Esophagus muscularis mucosa (tissue), 4 donors: ENCODE measurements around the gene SMIM28. TPM values are rescaled to one million over a fixed set of nuclear protein-coding genes. Genes with fewer than 3 reads are reported as not detected.

Experiments used
- DNase-seq: peaks from one replicate; pipeline ENCODE4 v3.0.0-alpha.2; 2017; ENCODE audit errors: extremely low spot score
- H3K27ac ChIP-seq, 4 donors: fragments of 200-600 bp; sonication (generic); replicated peaks in 1 of 4; 1 replicate in 3 of 4; 2 replicates in 1 of 4; pipeline ENCODE4 v1.5.1; 2016 to 2019; ENCODE audit warnings: mild to moderate bottlenecking in 1 of 4
- H3K27me3 ChIP-seq, 4 donors: fragments of 200-600 bp; sonication (generic); one replicate each; pipeline versions ENCODE4 v1.5.1 to v1.6.0; 2016 to 2019
- H3K36me3 ChIP-seq, 4 donors: fragments of 200-600 bp; sonication (generic); one replicate each; pipeline ENCODE4 v1.5.1; 2016 to 2019
- H3K4me1 ChIP-seq, 4 donors: fragments of 200-600 bp; sonication (generic); one replicate each; pipeline ENCODE4 v1.5.1; 2016 to 2019
- H3K4me3 ChIP-seq, 4 donors: fragments of 200-600 bp; sonication (generic); 1 replicate in 2 of 4; 2 replicates in 2 of 4; pipeline ENCODE4 v1.5.1; 2016 to 2019; ENCODE audit warnings: mild to moderate bottlenecking in 4 of 4, moderate library complexity in 1 of 4
- H3K9me3 ChIP-seq, 4 donors: fragments of 200-600 bp; sonication (generic); 1 replicate in 3 of 4; 2 replicates in 1 of 4; pipeline ENCODE4 v1.5.1; 2016 to 2019
- EP300 ChIP-seq: sonication (generic); formaldehyde crosslinking; IDR thresholded peaks from one replicate; pipeline ENCODE4 v1.6.1; 2017; ENCODE audit warnings: antibody characterized with exemption
- POLR2A ChIP-seq: fragments of 450-650 bp; IDR thresholded peaks from one replicate; pipeline ENCODE4 v1.6.1; 2017; ENCODE audit warnings: antibody characterized with exemption, moderate library complexity, mild to moderate bottlenecking, low read depth
- POLR2AphosphoS5 ChIP-seq, 2 donors: sonication (generic); formaldehyde crosslinking; IDR thresholded peaks; one replicate each; pipeline ENCODE4 v1.6.1; 2017; ENCODE audit warnings: antibody characterized with exemption in 2 of 2
- WGBS: methylation state at CpG from one replicate; pipeline ENCODE4 v1.1.5; 2018; 5-methylcytosine and 5-hydroxymethylcytosine counted together
- intact Hi-C: fragments of 100-400 bp; cut with DNase I; formaldehyde crosslinking; loops from one replicate; pipeline ENCODE4 v1.15.1; 2023
- total RNA-seq, 4 donors: library from RNA; depleted of rRNA; stranded (reverse); fragments of >200 nt; gene quantifications; one replicate each; pipeline versions ENCODE4 v1.1.0 to v1.2.1, GENCODE V29; 2016
- TF ChIP-seq, protein P1 (sequence below), 3 experiments: fragments of 200-600 bp in 2 of 3; fragments of 450-650 bp in 1 of 3; sonication (generic) in 2 of 3; IDR thresholded peaks; one replicate each; pipeline ENCODE4 v1.5.1; 2017 to 2019; ENCODE audit warnings: antibody characterized with exemption in 3 of 3, mild to moderate bottlenecking in 2 of 3, moderate library complexity in 1 of 3

SMIM28 gene
- total RNA-seq, 4 donors from 2014 or later = 0.50 TPM; not detected in 3

DNA sequence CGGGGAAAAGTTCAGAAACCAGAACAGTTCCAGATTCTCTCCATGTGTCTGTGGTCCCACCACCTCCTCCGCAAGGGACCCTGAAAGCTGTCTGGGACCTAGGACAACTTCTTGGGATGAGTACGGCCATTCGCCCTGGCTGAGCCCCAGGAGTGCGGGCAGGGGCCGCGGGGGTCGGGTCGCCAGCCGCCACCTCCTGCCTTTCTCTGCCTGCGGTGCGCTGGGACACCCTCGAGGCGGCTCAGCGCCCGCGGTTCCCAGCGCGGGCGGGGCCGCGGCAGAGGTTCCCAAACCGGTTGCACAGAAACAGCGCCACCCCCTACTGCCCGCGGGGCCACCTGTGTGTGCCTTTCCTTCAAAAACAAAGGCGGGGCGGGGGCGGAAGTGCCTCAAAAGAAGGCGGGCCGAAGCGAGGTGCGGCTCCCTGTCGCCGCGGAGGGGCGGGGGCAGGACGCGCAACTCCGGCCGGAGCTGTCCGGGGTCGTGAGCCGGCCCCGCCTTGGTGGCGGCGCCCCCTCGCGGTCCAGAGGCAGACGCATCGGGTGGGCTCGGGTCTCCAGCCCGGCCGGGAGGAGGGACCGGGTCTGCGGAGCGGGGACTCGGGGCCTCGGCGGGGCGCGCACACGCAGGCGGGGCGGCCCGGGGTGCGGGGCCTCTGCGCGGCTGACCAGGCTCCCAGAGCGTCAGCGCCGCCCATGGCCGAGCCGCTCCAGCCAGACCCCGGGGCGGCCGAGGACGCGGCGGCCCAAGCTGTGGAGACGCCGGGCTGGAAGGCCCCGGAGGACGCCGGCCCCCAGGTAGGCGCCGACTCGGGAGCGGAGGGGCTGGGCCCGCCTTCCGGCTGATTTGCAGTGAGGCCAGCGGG lies 26.3 kb downstream of the SMIM28 start, which contains the start of gene HEBP2:
Gene HEBP2 (plus strand): TSS at position 423 of the 865 bp plus-strand sequence. CDS start 273 bp downstream, at position 696.
- Histone ChIP-seq H3K27ac (peak within 1 kb of the TSS; percentile 91 to 98 (median 96)), H3K27me3 (no peaks in the 10 kb centered on the region), H3K4me3 (peak within 1 kb of the TSS; percentile 67 to 91 (median 84)), H3K36me3 (peaks cover 17 to 34% (median 30%) of the 10 kb centered on the region in 4 donors), H3K4me1 (peaks cover 12 to 33% (median 19%) of the 10 kb centered on the region in 4 donors), H3K9me3 (no peaks in the 10 kb centered on the region)
- TF ChIP-seq POLR2AphosphoS5 (IDR thresholded peaks at IDR 0.05) = peak; percentile 87 to 90
- no peak for TF ChIP-seq EP300
- TF ChIP-seq POLR2A = no peak
- TF ChIP-seq, protein P1, sequence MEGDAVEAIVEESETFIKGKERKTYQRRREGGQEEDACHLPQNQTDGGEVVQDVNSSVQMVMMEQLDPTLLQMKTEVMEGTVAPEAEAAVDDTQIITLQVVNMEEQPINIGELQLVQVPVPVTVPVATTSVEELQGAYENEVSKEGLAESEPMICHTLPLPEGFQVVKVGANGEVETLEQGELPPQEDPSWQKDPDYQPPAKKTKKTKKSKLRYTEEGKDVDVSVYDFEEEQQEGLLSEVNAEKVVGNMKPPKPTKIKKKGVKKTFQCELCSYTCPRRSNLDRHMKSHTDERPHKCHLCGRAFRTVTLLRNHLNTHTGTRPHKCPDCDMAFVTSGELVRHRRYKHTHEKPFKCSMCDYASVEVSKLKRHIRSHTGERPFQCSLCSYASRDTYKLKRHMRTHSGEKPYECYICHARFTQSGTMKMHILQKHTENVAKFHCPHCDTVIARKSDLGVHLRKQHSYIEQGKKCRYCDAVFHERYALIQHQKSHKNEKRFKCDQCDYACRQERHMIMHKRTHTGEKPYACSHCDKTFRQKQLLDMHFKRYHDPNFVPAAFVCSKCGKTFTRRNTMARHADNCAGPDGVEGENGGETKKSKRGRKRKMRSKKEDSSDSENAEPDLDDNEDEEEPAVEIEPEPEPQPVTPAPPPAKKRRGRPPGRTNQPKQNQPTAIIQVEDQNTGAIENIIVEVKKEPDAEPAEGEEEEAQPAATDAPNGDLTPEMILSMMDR (IDR thresholded peaks at IDR 0.05) = peak; percentile 56 to 63 (median 61)
- intact Hi-C loops = loop anchor here (5.0 to 10.0 kb wide), 2 partner anchors 287 to 399 kb away; no protein-coding TSS in a partner anchor
- 0% methylated on average over 2 of the region's 92 CpGs for WGBS
- DNase-seq = peak; percentile 99

DNA sequence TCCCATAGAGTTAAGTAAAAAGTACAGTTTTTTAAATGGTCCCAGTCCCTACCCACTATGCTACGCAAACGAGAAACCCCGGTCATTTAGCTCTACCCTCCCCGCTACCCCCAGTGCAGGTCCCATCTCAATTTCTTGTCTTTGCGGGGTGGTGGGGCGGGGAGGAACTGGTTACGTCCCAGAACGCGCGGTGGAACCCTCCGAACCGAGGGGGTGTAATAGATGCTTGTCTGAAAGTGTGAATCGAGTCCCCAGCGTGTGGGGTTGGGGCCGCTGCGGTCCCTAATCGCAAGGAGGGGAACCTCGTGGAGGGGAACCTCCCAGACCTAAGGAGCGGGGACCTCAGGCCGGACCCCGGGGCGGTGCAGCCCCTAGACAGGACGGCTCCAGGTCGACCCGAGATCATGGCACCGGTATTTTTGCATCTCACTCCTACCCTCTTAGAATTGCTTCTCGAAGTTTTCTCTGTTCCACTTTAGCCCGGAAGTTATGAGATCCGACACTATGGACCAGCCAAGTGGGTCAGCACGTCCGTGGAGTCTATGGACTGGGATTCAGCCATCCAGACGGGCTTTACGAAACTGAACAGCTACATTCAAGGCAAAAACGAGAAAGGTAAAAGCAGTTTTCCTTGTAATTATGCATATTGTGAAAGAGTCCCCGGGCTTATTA lies 27.1 kb downstream of the SMIM28 start:
- intact Hi-C loops = loop anchor here (5.0 to 10.0 kb wide), 3 partner anchors 287 to 400 kb away; no protein-coding TSS in a partner anchor
- H3K9me3 ChIP-seq = no peaks in the 10 kb centered on the region
- no peaks in the 10 kb centered on the region for H3K27me3 ChIP-seq
- H3K27ac ChIP-seq = peak overlapping the region; percentile 91 to 98 (median 96)
- 7% methylated on average over 27 of the region's 35 CpGs for WGBS
- DNase-seq = no peak
- TF ChIP-seq EP300 = no peak
- TF ChIP-seq, protein P1 (IDR thresholded peaks at IDR 0.05) = no peak
- TF ChIP-seq POLR2AphosphoS5 (IDR thresholded peaks at IDR 0.05) = no peak
- no peak for TF ChIP-seq POLR2A
- peak overlapping the region; percentile 67 to 91 (median 84) for H3K4me3 ChIP-seq
- H3K4me1 ChIP-seq = peaks cover 12 to 33% (median 20%) of the 10 kb centered on the region in 4 donors
- H3K36me3 ChIP-seq = peaks cover 22 to 42% (median 38%) of the 10 kb centered on the region in 4 donors

DNA sequence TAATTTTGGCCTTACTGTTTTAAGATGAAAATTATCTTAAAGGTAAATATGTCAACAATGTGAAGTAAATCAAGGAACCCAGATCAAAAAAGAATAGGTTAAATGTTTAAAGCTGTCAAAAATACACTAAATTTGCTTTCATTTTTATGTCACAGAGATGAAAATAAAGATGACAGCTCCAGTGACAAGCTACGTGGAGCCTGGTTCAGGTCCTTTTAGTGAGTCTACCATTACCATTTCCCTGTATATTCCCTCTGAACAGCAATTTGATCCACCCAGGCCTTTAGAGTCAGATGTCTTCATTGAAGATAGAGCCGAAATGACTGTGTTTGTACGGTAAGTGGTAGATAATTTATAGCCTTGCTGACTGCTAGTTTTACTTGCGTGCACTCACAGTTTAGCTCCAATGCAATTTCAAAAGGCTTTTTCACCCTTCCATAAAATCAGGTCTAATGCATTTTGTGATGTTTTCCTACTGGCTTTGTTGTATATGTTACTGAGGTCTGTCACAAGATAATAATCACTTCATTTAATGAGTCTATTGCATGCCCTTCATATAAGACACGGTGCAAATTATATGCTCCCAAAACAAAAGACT lies 28.2 kb downstream of the SMIM28 start:
- peak overlapping the region in 1 of 4 donors; percentile 91 for H3K4me3 ChIP-seq
- H3K27ac ChIP-seq = peak overlapping the region in 3 of 4 donors; percentile 95 to 98 (median 96)

DNA sequence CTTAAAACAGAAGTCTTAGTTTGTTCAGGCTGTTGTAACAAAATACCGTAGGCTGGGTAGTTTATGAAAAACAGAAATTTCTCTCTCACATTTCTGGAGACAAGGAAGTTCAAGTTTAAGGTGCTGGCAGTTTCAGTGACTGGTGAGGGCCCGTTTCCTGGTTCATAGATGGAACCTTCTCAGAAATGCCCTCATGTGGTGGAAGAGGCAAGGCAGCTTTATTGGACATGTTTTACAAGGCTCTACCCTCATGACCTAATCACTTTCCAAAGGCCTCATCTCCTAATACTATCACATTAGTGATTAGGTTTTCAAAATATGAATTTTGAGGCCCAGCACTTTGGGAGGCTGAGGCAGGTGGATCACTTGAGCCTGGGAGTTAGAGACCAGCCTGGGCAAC lies 28.7 kb downstream of the SMIM28 start:
- Histone ChIP-seq H3K4me1 (peaks cover 16 to 33% (median 30%) of the 10 kb centered on the region in 4 donors), H3K4me3 (no peak overlapping the region), H3K27ac (no peak overlapping the region), H3K9me3 (no peaks in the 10 kb centered on the region), H3K27me3 (no peaks in the 10 kb centered on the region), H3K36me3 (peaks cover 25 to 58% (median 53%) of the 10 kb centered on the region in 4 donors)
- intact Hi-C loops = loop anchor here (5.0 to 10.0 kb wide), 2 partner anchors 286 to 402 kb away; no protein-coding TSS in a partner anchor
- TF ChIP-seq EP300 = no peak
- TF ChIP-seq POLR2A = no peak
- TF ChIP-seq POLR2AphosphoS5 (IDR thresholded peaks at IDR 0.05) = no peak
- TF ChIP-seq, protein P1 (IDR thresholded peaks at IDR 0.05) = no peak
- DNase-seq = no peak
- 69% methylated on average over 2 of the region's 2 CpGs for WGBS

More for the DNA sequence above, 28.2 kb downstream of the SMIM28 start:
- intact Hi-C loops = loop anchor here (5.0 to 10.0 kb wide), 2 partner anchors 286 to 401 kb away; no protein-coding TSS in a partner anchor
- no peaks in the 10 kb centered on the region for H3K9me3 ChIP-seq
- no peaks in the 10 kb centered on the region for H3K27me3 ChIP-seq
- TF ChIP-seq POLR2A = no peak
- TF ChIP-seq EP300 = no peak
- TF ChIP-seq POLR2AphosphoS5 (IDR thresholded peaks at IDR 0.05) = no peak
- TF ChIP-seq, protein P1 (IDR thresholded peaks at IDR 0.05) = no peak
- peaks cover 12 to 33% (median 29%) of the 10 kb centered on the region in 4 donors for H3K4me1 ChIP-seq
- DNase-seq = no peak
- WGBS = 80% methylated on average over 5 of the region's 5 CpGs
- peaks cover 22 to 53% (median 48%) of the 10 kb centered on the region in 4 donors for H3K36me3 ChIP-seq
